Stimulated activated CD4-positive, alpha-beta T cell treated with anti-CD3 and anti-CD28 coated beads, Interleukin-15, amount 100 ng/mL, for 1 hour (primary cell): ENCODE data around the gene SLC8A1.
"Not testable (repeated sequence)": the region's sequence is repeated elsewhere in the genome, so short reads cannot be mapped to it uniquely, and the experiment has no call there.

Experiments used
- DNase-seq, 2 donors: peaks; one replicate each; pipeline ENCODE4 v3.0.0-alpha.2; 2020; ENCODE audit warnings: low read depth in 1 of 2, low spot score in 1 of 2

SLC8A1 gene

DNA sequence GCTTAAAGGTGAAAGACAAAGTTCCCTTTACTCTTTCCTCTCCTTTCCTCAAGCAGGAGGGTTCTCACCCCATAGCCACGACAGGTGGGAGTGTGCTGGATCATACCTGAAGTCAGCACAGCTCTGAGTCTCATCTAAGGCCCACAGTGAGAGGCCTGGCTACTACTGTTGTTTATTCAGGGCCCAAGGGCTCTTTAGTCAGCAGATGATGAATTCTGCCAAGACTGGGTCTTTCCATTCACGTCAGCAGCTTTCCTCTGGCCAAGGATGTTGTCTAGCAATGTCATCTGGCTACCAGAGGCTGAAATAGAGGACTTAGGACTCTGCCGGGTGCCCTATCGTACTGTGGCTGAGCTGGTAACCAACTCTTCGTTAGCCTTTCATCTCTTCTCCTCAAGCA is 364.5 kb downstream of the SLC8A1 start:
- DNase-seq, result no peak

DNA sequence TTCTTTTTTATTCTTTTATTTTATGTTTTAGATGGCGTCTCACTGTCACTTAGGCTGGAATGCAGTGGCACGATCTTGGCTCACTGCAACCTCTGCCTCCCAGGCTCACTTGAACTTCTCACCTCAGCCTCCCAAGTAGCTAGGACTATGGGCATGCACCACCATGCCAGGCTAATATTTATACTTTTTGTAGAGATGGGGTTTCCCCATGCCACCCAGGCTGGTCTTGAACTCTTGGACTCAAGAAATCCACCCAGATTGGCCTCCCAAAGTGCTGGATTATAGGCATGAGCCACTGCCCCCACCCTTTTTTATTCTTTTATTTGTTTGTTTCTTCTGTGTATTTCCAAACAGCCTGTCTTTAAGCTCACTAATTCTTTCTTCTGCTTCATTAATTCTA is 366.1 kb downstream of the SLC8A1 start:
- DNase-seq, result no peak

DNA sequence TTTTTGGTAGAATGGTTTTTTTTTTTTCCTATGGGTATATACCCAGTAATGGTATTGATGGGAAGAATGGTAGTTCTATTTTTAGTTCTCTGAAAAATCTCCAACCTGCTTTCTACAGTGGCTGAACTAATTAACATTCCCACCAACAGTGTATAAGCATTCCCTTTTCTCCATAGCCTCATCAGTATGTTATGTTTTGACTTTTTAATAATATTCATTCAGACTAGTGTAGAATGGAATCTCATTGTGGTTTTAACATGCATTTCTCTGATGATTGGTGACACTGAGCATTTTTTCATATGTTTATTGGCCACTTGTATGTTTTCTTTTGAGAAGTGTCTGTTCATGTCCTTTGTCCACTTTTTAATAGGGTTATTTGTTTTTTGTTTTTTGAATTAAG is 378.6 kb downstream of the SLC8A1 start:
- DNase-seq, result not testable (repeated sequence)

DNA sequence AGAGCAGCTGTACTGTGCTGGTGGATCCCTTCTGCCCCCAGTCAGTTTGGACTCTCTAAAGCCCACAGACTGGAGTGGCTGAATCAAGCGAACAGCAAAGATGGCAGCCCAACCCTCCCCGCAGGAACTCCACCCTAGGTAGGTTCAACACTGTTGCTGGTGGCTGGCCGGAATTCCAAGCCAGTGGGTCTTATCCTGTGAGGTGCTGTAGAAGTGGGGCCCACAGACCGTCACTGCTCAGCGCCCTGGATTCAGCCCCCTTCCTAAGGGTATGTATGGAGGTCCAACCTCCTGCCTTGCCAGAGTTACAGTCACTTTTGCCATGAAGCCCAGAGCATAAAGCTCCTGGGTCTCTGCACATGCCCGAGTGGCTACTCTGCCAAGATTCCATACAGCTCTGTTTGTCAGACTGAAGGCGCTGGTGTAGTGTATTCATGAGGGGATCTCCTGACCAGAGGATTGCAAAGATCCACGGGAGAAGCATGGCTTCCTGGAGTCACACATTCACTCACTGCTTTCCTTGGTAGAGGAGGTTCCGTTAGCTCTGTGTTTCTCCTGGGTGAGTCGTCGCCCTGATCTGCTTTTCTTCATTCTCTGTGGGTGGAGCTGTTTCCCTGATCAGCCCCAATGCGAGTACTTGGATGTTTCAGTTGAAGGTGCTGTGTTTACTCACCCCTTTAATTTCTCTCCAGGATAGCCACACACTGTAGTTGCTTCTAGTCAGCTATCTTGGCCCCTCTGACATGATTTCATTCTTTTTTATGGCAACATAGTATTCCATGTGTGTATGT is 379.3 kb downstream of the SLC8A1 start:
- DNase-seq, result no peak

DNA sequence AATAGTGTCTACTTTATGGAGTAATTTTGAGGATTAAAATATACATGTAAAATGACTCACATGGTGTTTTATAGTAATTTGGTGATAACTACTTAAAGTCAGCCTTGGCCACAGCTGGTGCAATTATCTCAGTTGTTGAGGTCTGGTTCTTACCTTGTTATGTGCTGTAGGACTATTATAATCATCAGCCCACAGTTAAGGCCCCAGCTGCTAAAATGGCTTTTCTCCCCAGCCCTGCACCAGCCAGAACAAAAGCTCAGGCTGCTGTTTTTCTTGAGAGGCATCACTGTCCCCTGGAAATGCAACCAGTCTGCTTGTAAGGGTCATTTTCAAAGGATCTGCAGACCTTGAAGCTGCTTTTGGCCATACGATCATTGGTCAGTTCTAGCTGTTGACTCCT is 389.5 kb downstream of the SLC8A1 start:
- no peak for DNase-seq

- DNase-seq, result no peak
Observed at GRCh38 chr2:40049781-40050180, 402.1 kb downstream of the SLC8A1 start.

DNA sequence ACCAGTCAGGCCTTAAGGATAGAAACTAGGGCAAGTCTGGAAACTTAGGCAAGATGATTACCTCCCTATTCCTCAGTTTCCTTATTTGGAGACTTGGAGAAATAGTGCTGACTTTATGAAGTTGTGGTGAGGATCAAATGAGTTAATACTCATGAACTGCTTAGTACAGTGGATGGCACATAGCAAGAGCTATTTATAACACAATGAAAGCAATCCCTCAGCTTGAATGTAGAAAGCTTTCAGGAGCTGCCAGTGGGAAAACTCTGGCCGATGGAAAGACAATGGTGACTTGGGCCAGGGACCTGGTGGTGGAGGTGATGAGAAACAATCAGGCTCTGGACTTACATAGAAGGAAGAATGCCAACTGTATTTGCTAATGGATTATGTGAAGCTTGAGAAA is 403.4 kb downstream of the SLC8A1 start:
- DNase-seq, result no peak

- no peak for DNase-seq
Observed at GRCh38 chr2:40047406-40047805, 404.5 kb downstream of the SLC8A1 start.
